H1 (cell line): Measurements from ENCODE around the gene ULK1. TPM values are rescaled to one million over a fixed set of nuclear protein-coding genes. Genes with fewer than 3 reads are reported as not detected.

Experiments used
- ASH2L ChIP-seq: fragments of 200-600, 300-600 bp; sonication (generic); IDR thresholded peaks from one replicate; pipeline ENCODE4 v1.7.1; 2017; ENCODE audit warnings: low read length
- RBBP5 ChIP-seq: IDR thresholded peaks from 2 replicates; pipeline ENCODE4 v1.7.1; 2012; ENCODE audit warnings: low read depth, mild to moderate bottlenecking, inconsistent platforms, low read length, moderate library complexity, borderline replicate concordance
- TBP ChIP-seq: IDR thresholded peaks from 2 replicates; pipeline ENCODE4 v1.6.1; 2011; ENCODE audit warnings: low read depth, low read length, improper control_type of control experiment
- polyA plus RNA-seq, 7 experiments: library from polyadenylated mRNA; depleted of rRNA in 3 of 7; stranded (reverse) in 5 of 7; unstranded in 2 of 7; fragments of >200 nt in 5 of 7; fragments of 200-250 nt in 2 of 7; gene quantifications; 1 replicate in 5 of 7; 2 replicates in 1 of 7; 4 replicates in 1 of 7; pipeline versions ENCODE4 v1.2.1 to v1.2.3, GENCODE V29; 2011 to 2013; ENCODE audit warnings: missing spikeins in 2 of 7, mixed read lengths in 2 of 7
- total RNA-seq: library from RNA; stranded (reverse); fragmentation: NEBNext Ultra II Directional; extraction: Animal tissue kit (Norgen Biotek cat#: 25700); gene quantifications from 2 replicates; pipeline ENCODE4 v1.2.1, GENCODE V29; 2021

The ULK1 gene
- total and polyA plus RNA-seq, 2 of the 8 experiments (the other 6 are each of a cell fraction or from before 2014, with no cell fraction given): 13.0 to 44.1 TPM

GRCh38 chr12:131921866-131922769, 27.7 kb downstream of the ULK1 start (continued):
- TF ChIP-seq TBP (no peak), RBBP5 (no peak), ASH2L (no peak)
